Activated CD8-positive, alpha-beta memory T cell treated with anti-CD3 and anti-CD28 coated beads, Interleukin-2, amount 10 ng/mL, durations not matched to agents 7 days and 5 days (primary cell): ENCODE results near the gene EVI5L. TPM values are rescaled to one million over a fixed set of nuclear protein-coding genes. Genes with fewer than 3 reads are reported as not detected.

ENCODE experiments used
- ATAC-seq: fragments of 150-1000 bp; cut with Tn5 transposase; one replicate; pipeline ENCODE4 v1.10.0; 2021; ENCODE audit warnings: moderate library complexity
- CTCF ChIA-PET: fragments of 350-600 bp; sonication (Branson Sonifier 250); formaldehyde crosslinking; loops from one replicate; lab custom pipeline; 2021; ENCODE audit warnings: antibody characterized with exemption; lab: Charles Lee
- DNase-seq: peaks from one replicate; pipeline ENCODE4 v3.0.0-alpha.2; 2020
- H3K27ac Mint-ChIP-seq: one replicate; pipeline ENCODE4 v1.8.0; 2021; ENCODE audit warnings: mild to moderate bottlenecking, mixed read lengths
- H3K27me3 Mint-ChIP-seq: one replicate; pipeline ENCODE4 v1.8.0; 2021; ENCODE audit warnings: mixed read lengths
- H3K36me3 Mint-ChIP-seq: one replicate; pipeline ENCODE4 v1.8.0; 2021; ENCODE audit warnings: mild to moderate bottlenecking, mixed read lengths
- H3K4me1 Mint-ChIP-seq: one replicate; pipeline ENCODE4 v1.8.0; 2021; ENCODE audit warnings: mixed read lengths
- H3K4me3 Mint-ChIP-seq: one replicate; pipeline ENCODE4 v1.8.0; 2021; ENCODE audit warnings: mild to moderate bottlenecking, moderate library complexity, mixed read lengths
- H3K9me3 Mint-ChIP-seq: one replicate; pipeline ENCODE4 v1.8.0; 2022; ENCODE audit warnings: low read depth, mixed read lengths
- total RNA-seq, 2 experiments: library from RNA; stranded (reverse); gene quantifications; one replicate each; pipeline ENCODE4 v1.2.3, GENCODE V29; 2021

The EVI5L gene
- total RNA-seq, 2 experiments from 2014 or later = 6.0 to 6.1 TPM

DNA sequence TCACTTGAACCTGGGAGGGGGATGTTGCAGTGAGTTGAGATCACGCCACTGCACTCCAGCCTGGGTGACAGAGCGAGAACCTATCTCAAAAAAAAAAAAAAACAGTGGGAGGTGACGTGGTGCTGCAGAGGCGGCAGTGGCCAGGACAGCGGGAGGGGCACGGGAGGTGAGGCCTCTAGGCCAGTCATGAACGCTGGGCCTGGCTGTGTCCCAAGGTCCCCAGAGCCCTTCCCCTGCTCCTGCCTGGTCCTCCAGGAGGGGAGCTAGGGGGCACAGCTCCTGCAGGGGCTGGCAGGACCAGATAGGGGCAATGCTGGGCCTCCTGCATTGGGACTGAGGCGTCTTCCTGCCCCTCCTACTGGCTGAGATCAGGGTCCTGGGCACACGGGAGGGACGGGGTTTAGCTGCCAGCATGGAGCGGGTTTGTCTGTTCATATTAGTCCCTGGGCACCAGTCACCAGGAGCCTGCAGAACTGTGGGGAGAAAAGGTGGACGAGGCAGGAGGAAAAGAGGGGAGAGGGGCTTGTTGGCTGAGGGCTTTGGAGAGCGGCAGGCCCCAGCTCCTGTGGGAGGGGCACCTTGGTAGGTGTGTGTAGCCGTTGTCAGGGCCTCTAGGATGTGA, 78.2 kb downstream of the EVI5L start:
- no peak for ATAC-seq
- Mint-ChIP-seq H3K27ac (no peak overlapping the region), H3K4me1 (peaks cover 18% of the 10 kb centered on the region), H3K27me3 (no peaks in the 10 kb centered on the region), H3K9me3 (no peaks in the 10 kb centered on the region), H3K4me3 (no peak overlapping the region), H3K36me3 (peaks cover 17% of the 10 kb centered on the region)
- CTCF ChIA-PET = interaction anchor here (1.3 kb wide), 1 partner anchor 9 kb away, joined by 4 read pairs; no protein-coding TSS in a partner anchor
- DNase-seq = no peak

GRCh38 chr19:7908742-7909461, 78.9 kb downstream of the EVI5L start:
- H3K27me3 Mint-ChIP-seq = no peaks in the 10 kb centered on the region
- ATAC-seq (no peak), DNase-seq (no peak)
- CTCF ChIA-PET = interaction anchor here (1.3 kb wide), 1 partner anchor 8 kb away, joined by 4 read pairs; no protein-coding TSS in a partner anchor
- H3K36me3 Mint-ChIP-seq = peaks cover 15% of the 10 kb centered on the region
- no peaks in the 10 kb centered on the region for H3K9me3 Mint-ChIP-seq
- H3K4me1 Mint-ChIP-seq = peaks cover 14% of the 10 kb centered on the region
- H3K4me3 Mint-ChIP-seq = no peak overlapping the region
- no peak overlapping the region for H3K27ac Mint-ChIP-seq

- Mint-ChIP-seq H3K4me1 (peaks cover 10% of the 10 kb centered on the region), H3K27ac (no peak overlapping the region), H3K36me3 (peaks cover 14% of the 10 kb centered on the region), H3K4me3 (no peak overlapping the region), H3K9me3 (no peaks in the 10 kb centered on the region), H3K27me3 (no peaks in the 10 kb centered on the region)
- ATAC-seq = no peak
- no peak for DNase-seq
- CTCF ChIA-PET = interaction anchor here (0.6 to 1.1 kb wide), 3 partner anchors 10 to 1028 kb away, joined by 3 read pairs; partner anchors contain the start of gene SNAPC2
Measured at GRCh38 chr19:7909471-7910067, 79.6 kb downstream of the EVI5L start.

DNA sequence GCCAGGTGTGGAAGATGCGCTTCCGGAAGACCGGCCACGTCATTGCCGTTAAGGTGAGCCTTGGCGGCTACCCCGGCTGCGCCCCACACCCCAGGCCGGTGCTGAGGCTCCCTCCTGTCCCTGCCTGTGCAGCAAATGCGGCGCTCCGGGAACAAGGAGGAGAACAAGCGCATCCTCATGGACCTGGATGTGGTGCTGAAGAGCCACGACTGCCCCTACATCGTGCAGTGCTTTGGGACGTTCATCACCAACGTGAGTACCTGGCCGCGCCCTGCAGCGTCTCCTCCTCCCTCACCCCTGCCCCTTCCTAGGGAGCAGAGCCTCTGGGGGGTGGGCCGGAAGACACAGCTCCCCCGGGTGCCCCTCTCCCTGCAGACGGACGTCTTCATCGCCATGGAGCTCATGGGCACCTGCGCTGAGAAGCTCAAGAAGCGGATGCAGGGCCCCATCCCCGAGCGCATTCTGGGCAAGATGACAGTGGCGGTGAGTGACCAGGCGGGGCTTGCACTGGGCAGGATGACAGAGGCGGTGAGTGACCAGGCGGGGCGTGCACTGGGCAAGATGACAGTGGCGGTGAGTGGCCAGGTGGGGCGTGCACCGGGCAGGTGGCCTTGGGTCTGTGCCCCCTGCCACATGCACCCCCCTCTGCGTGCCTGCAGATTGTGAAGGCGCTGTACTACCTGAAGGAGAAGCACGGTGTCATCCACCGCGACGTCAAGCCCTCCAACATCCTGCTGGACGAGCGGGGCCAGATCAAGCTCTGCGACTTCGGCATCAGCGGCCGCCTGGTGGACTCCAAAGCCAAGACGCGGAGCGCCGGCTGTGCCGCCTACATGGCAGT, 80.5 kb downstream of the EVI5L start:
- peaks cover 9% of the 10 kb centered on the region for H3K36me3 Mint-ChIP-seq
- H3K27ac Mint-ChIP-seq = no peak overlapping the region
- H3K4me1 Mint-ChIP-seq = peaks cover 4% of the 10 kb centered on the region
- peaks cover 7% of the 10 kb centered on the region for H3K27me3 Mint-ChIP-seq
- ATAC-seq = no peak
- CTCF ChIA-PET = interaction anchor here (1.1 kb wide), 2 partner anchors 10 to 57 kb away, joined by 3 read pairs; partner anchors contain the start of gene SNAPC2
- no peak for DNase-seq
- no peak overlapping the region for H3K4me3 Mint-ChIP-seq
- no peaks in the 10 kb centered on the region for H3K9me3 Mint-ChIP-seq

DNA sequence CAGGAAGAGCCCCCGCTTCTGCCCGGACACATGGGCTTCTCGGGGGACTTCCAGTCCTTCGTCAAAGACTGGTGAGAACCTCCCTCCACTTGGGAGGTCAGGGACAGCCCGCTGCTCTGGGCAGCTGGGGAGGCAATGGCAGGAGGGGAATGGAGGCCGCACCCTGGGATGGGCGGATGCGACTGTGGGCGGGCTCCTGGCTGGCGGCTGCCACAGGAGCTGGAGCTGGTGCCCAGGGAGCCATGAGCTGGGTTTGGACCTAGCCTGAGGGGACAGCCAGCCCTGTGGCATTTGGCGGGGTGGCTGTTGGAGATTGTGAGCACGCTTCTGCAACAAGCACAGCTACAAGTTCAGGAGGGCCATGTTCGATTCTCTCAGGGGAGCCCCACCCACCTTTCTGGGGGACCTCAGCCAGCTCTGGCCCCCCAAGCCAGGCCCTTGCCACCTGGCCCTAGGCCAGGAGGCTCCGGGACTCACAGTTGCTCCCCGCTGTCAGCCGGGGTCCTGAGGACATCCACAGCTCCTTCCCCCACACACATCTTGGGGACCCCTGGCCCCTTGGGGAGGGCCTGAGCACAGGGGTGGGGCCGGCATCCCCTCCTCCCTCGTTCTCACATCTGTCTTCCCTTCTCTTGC, 81.6 kb downstream of the EVI5L start:
- peaks cover 13% of the 10 kb centered on the region for H3K27me3 Mint-ChIP-seq
- peaks cover 3% of the 10 kb centered on the region for H3K4me1 Mint-ChIP-seq
- H3K9me3 Mint-ChIP-seq = no peaks in the 10 kb centered on the region
- H3K27ac Mint-ChIP-seq = no peak overlapping the region
- H3K36me3 Mint-ChIP-seq = peaks cover 9% of the 10 kb centered on the region
- DNase-seq (no peak), ATAC-seq (no peak)
- CTCF ChIA-PET = interaction anchor here (0.8 to 1.3 kb wide), 2 partner anchors 11 to 33 kb away, joined by 3 to 5 read pairs; no protein-coding TSS in a partner anchor
- H3K4me3 Mint-ChIP-seq = no peak overlapping the region

GRCh38 chr19:7912144-7912696, 82.2 kb downstream of the EVI5L start:
- H3K4me3 Mint-ChIP-seq = no peak overlapping the region
- no peak for DNase-seq
- H3K9me3 Mint-ChIP-seq = no peaks in the 10 kb centered on the region
- no peak overlapping the region for H3K27ac Mint-ChIP-seq
- peaks cover 9% of the 10 kb centered on the region for H3K36me3 Mint-ChIP-seq
- peaks cover 7% of the 10 kb centered on the region for H3K4me1 Mint-ChIP-seq
- CTCF ChIA-PET = interaction anchor here (0.8 to 1.3 kb wide), 2 partner anchors 11 to 32 kb away, joined by 3 to 5 read pairs; no protein-coding TSS in a partner anchor
- ATAC-seq = no peak
- H3K27me3 Mint-ChIP-seq = peaks cover 17% of the 10 kb centered on the region

DNA sequence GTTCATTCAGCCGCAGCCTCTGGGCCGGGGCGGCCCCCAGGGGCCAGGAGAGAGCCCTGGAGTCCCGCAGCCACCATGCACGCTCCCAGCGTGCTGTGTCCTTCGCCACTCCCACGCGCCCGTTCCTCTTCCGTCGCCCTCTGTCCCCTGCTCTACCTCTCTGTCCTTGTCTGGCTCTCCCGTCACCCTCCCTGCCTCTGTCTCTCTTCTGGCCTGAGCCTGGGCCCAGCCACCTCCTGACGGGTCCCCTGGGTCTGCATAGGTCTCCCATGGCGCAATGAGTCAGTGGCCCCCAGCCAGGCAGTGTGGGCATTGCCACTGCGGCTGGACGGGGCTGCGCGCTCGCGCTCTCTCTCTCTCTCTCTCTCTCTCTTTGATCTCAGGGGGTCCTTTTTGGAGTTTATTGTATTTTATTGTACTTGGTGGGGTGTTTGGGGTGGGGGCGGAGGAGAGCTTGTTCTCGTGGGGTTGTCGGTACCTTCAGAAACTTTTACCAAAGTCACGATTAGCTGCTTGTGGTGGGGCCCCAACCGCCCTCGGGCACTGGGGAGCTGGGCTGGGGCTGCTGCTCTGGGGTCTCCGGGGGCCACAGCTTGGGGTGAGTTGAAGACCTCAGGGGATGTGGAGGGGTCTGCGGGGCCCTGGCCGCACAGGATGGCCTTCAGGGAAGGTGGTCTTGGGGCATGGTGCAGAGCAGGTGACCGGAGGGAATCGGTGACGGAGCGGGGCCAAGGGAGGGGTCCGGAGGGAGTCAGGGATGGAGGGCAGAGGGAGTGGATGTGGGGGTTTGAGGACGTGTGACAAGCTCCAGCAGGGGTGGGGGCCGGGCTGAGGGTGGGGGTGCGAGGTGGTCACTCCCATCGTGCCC, 82.9 kb downstream of the EVI5L start:
- Mint-ChIP-seq H3K4me1 (peaks cover 10% of the 10 kb centered on the region), H3K36me3 (peaks cover 9% of the 10 kb centered on the region), H3K4me3 (no peak overlapping the region), H3K27me3 (peaks cover 21% of the 10 kb centered on the region), H3K27ac (no peak overlapping the region), H3K9me3 (no peaks in the 10 kb centered on the region)
- no peak for DNase-seq
- no peak for ATAC-seq
- CTCF ChIA-PET = interaction anchor here (0.8 kb wide), 1 partner anchor 44 kb away, joined by 3 read pairs; no protein-coding TSS in a partner anchor

DNA sequence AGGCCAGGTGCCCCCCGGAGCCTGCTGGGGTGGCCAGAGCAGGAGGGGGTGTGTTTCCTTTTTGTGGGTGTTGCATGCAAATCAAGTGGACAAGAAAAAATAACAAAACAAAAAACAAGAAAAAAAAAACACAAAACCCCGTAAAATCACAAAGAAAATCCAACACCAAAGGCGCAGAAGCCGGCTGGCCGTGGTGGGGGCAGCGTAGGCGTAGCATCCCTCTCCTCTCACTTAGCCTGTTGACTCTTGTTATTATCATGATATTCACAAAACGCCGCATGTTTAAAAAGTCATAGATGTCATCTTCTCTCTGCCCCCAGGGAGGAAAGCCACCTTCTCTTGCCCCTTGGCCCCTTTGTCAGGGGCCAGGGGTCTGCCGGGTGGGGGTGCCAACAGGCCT, 83.6 kb downstream of the EVI5L start:
- no peak for DNase-seq
- Mint-ChIP-seq H3K4me1 (peaks cover 15% of the 10 kb centered on the region), H3K27me3 (peaks cover 28% of the 10 kb centered on the region), H3K27ac (no peak overlapping the region), H3K36me3 (peaks cover 9% of the 10 kb centered on the region), H3K9me3 (no peaks in the 10 kb centered on the region), H3K4me3 (no peak overlapping the region)
- ATAC-seq = no peak
- CTCF ChIA-PET = no interaction called here

DNA sequence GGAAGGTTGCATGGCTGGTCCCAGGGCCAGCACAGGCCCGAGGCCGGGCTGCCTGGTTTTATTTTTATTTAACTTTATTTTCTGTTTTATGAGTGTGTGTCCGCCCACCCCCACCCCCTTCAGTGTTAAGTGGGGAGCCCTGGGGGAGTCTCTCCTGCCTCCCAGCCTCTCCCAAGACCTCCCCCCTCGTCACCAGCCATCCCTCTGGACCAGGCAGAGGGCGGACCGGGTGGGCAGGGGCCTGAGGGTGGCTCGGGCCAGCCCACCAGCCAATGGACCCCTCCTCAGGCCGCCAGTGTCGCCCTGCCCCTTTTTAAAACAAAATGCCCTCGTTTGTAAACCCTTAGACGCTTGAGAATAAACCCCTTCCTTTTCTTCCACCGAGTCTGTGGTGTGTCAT, 84.1 kb downstream of the EVI5L start:
- Mint-ChIP-seq H3K27ac (no peak overlapping the region), H3K27me3 (peaks cover 29% of the 10 kb centered on the region), H3K36me3 (peaks cover 9% of the 10 kb centered on the region), H3K9me3 (no peaks in the 10 kb centered on the region), H3K4me1 (peaks cover 15% of the 10 kb centered on the region), H3K4me3 (no peak overlapping the region)
- CTCF ChIA-PET = no interaction called here
- DNase-seq = no peak
- ATAC-seq = no peak
